Right lobe of liver (tissue), 6 donors: Measurements from ENCODE around the gene SYNGR4. TPM values are rescaled to one million over a fixed set of nuclear protein-coding genes. Genes with fewer than 3 reads are reported as not detected.

Experiments
- ATAC-seq, 4 donors: fragments of 200-7000 bp; cut with Tn5 transposase; one replicate each; pipeline ENCODE4 v1.9.1; 2020; ENCODE audit warnings: mild to moderate bottlenecking in 4 of 4, moderate library complexity in 4 of 4
- DNase-seq, 3 donors: peaks; one replicate each; pipeline ENCODE4 v3.0.0-alpha.2; 2020
- H3K27ac ChIP-seq, 3 donors: fragments of 200-600 bp; one replicate each; pipeline ENCODE4 v1.8.0; 2022
- H3K27me3 ChIP-seq, 2 donors: fragments of 200-600 bp; one replicate each; pipeline ENCODE4 v1.8.0; 2022
- H3K36me3 ChIP-seq, 4 donors: fragments of 200-600 bp; sonication (generic) in 1 of 4; one replicate each; pipeline versions ENCODE4 v1.5.1 to v1.8.0; 2017 to 2022; ENCODE audit warnings: control low read depth in 1 of 4
- H3K4me1 ChIP-seq, 4 donors: fragments of 200-600 bp; sonication (generic) in 1 of 4; one replicate each; pipeline versions ENCODE4 v1.5.1 to v1.8.0; 2017 to 2022; ENCODE audit warnings: control low read depth in 1 of 4
- H3K4me3 ChIP-seq, 3 donors: fragments of 200-600 bp; one replicate each; pipeline ENCODE4 v1.8.0; 2022
- H3K9me3 ChIP-seq, 4 donors: fragments of 200-600 bp; sonication (generic) in 1 of 4; one replicate each; pipeline versions ENCODE4 v1.5.1 to v1.8.0; 2017 to 2022; ENCODE audit warnings: control low read depth in 1 of 4
- POLR2A ChIP-seq: fragments of 450-650 bp; IDR thresholded peaks from one replicate; pipeline ENCODE4 v1.6.1; 2017; ENCODE audit warnings: antibody characterized with exemption, mild to moderate bottlenecking
- WGBS: methylation state at CpG from one replicate; pipeline ENCODE4 v1.1.6; 2018; ENCODE audit warnings: low coverage, low lambda C conversion rate; ENCODE audit not compliant: insufficient coverage; ENCODE audit errors: missing lambda C conversion rate; 5-methylcytosine and 5-hydroxymethylcytosine counted together
- intact Hi-C, 2 donors: fragments of 100-400 bp; cut with DNase I; formaldehyde crosslinking; loops; one replicate each; pipeline versions ENCODE4 v1.11.2 to v1.14.1; 2022
- total RNA-seq, 6 experiments: library from RNA; depleted of rRNA in 2 of 6; stranded (reverse); fragments of >200 nt in 2 of 6; fragmentation: NEBNext Ultra II Directional in 3 of 6; extraction: Animal tissue kit (Norgen Biotek cat#: 25700) in 3 of 6; gene quantifications; one replicate each; pipeline versions ENCODE4 v1.1.0 to v1.2.4, GENCODE V29; 2016 to 2023
- TF ChIP-seq, protein P1 (sequence below), 4 donors: fragments of 200-600 bp in 3 of 4; fragments of 450-650 bp in 1 of 4; IDR thresholded peaks; one replicate each; pipeline versions ENCODE4 v1.5.1 to v1.8.0; 2016 to 2022; ENCODE audit warnings: antibody characterized with exemption in 4 of 4, mild to moderate bottlenecking in 2 of 4
- donor health status: DM: no; HTN: yes; CAD: no.
- donor health status: DM: no; HTN: no; CAD: no.
- donor health status: DM: no; HTN: no; CAD: no.
- donor health status: DM: no; HTN: yes; CAD: no.
- donor health status: DM: no; HTN: yes; CAD: no.

Gene SYNGR4
- total RNA-seq, 6 experiments from 2014 or later: 0.80 TPM; not detected in 5

DNA sequence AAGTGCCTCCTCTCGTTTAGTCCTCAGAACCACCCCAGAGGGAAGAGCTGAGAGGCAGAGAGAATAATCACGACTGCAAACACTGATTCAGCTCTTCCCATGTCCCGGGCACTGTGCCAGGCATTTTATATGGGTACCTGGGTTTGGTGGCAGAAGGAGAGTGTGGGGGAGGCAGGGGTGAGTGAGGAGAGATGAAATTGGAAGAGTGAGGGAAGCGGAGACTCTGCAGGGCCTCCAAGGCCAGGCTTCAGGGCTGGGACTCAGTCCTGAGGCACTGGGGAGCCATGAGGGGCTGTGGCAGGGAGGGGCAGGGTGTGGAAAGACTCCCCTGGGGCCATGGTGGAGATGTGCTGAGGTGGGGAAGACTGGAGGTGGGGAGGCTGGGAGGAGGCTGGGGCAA lies 8.7 kb downstream of the SYNGR4 start:
- no peaks in the 10 kb centered on the region for H3K9me3 ChIP-seq
- no peaks in the 10 kb centered on the region for H3K4me1 ChIP-seq
- H3K36me3 ChIP-seq: no peaks in the 10 kb centered on the region
- DNase-seq: no peak
- WGBS: 55% methylated on average over 4 of the region's 4 CpGs
- no peaks in the 10 kb centered on the region for H3K27me3 ChIP-seq
- intact Hi-C loops: no loop called here
- H3K27ac ChIP-seq: no peak overlapping the region
- peak in 1 of 4 donors; percentile 11 for ATAC-seq
- TF ChIP-seq POLR2A: no peak
- TF ChIP-seq, protein P1, sequence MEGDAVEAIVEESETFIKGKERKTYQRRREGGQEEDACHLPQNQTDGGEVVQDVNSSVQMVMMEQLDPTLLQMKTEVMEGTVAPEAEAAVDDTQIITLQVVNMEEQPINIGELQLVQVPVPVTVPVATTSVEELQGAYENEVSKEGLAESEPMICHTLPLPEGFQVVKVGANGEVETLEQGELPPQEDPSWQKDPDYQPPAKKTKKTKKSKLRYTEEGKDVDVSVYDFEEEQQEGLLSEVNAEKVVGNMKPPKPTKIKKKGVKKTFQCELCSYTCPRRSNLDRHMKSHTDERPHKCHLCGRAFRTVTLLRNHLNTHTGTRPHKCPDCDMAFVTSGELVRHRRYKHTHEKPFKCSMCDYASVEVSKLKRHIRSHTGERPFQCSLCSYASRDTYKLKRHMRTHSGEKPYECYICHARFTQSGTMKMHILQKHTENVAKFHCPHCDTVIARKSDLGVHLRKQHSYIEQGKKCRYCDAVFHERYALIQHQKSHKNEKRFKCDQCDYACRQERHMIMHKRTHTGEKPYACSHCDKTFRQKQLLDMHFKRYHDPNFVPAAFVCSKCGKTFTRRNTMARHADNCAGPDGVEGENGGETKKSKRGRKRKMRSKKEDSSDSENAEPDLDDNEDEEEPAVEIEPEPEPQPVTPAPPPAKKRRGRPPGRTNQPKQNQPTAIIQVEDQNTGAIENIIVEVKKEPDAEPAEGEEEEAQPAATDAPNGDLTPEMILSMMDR (IDR thresholded peaks at IDR 0.05): no peak
- no peak overlapping the region for H3K4me3 ChIP-seq

GRCh38 chr19:48373567-48373966 lies 9.4 kb downstream of the SYNGR4 start:
- no peak overlapping the region for H3K27ac ChIP-seq
- ATAC-seq (peak in 1 of 4 donors; percentile 9), DNase-seq (no peak)
- intact Hi-C loops: no loop called here
- no peak for TF ChIP-seq POLR2A
- TF ChIP-seq, protein P1 (IDR thresholded peaks at IDR 0.05): no peak
- H3K4me1 ChIP-seq: no peaks in the 10 kb centered on the region
- no peaks in the 10 kb centered on the region for H3K9me3 ChIP-seq
- no peak overlapping the region for H3K4me3 ChIP-seq
- 60% methylated on average over 1 of the region's 11 CpGs for WGBS
- H3K36me3 ChIP-seq: no peaks in the 10 kb centered on the region
- H3K27me3 ChIP-seq: no peaks in the 10 kb centered on the region

DNA sequence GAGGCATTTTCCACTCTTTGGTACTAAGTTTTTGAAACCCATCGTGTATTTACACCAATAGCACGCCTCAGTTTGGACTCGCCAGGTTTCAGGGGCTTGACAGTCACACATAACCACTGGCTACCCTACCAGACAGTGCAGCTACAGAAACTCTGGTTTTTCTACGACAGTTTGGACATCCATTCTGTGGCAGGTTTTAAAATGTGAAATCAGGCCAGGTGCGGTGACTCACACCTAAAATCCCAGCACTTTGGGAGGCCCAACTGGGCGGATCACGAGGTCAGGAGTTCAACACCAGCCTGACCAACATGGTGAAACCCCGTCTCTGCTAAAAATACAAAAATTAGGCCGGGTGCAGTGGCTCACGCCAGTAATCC lies 14.0 kb downstream of the SYNGR4 start:
- no peaks in the 10 kb centered on the region for H3K9me3 ChIP-seq
- no peak overlapping the region for H3K4me3 ChIP-seq
- DNase-seq (no peak), ATAC-seq (no peak)
- no peaks in the 10 kb centered on the region for H3K27me3 ChIP-seq
- no peak overlapping the region for H3K27ac ChIP-seq
- no peak for TF ChIP-seq POLR2A
- TF ChIP-seq, protein P1 (IDR thresholded peaks at IDR 0.05): no peak
- WGBS: 80% methylated on average over 5 of the region's 10 CpGs
- H3K36me3 ChIP-seq: peaks cover 0 to 12% (median 3%) of the 10 kb centered on the region in 4 donors
- H3K4me1 ChIP-seq: no peaks in the 10 kb centered on the region
- intact Hi-C loops: no loop called here

GRCh38 chr19:48379058-48379457 lies 14.9 kb downstream of the SYNGR4 start:
- intact Hi-C loops: no loop called here
- no peak overlapping the region for H3K4me3 ChIP-seq
- H3K4me1 ChIP-seq: no peaks in the 10 kb centered on the region
- 70% methylated on average over 5 of the region's 5 CpGs for WGBS
- H3K9me3 ChIP-seq: no peaks in the 10 kb centered on the region
- no peak for DNase-seq
- no peaks in the 10 kb centered on the region for H3K27me3 ChIP-seq
- no peak for TF ChIP-seq POLR2A
- TF ChIP-seq, protein P1 (IDR thresholded peaks at IDR 0.05): no peak
- H3K27ac ChIP-seq: no peak overlapping the region
- ATAC-seq: no peak
- peaks cover 0 to 21% (median 9%) of the 10 kb centered on the region in 4 donors for H3K36me3 ChIP-seq
